Breast epithelium (tissue), 3 donors: ENCODE data around the gene PSMD1.

Source experiments
- POLR2A ChIP-seq: fragments of 450-650 bp; IDR thresholded peaks from one replicate; pipeline ENCODE4 v1.6.1; 2016; ENCODE audit warnings: antibody characterized with exemption, mild to moderate bottlenecking, moderate library complexity
- TF ChIP-seq, protein P1 (sequence below), 3 donors: fragments of 450-650 bp; IDR thresholded peaks; one replicate each; pipeline ENCODE4 v1.5.1; 2016 to 2017; ENCODE audit warnings: antibody characterized with exemption in 3 of 3, mild to moderate bottlenecking in 3 of 3, moderate library complexity in 3 of 3

DNA sequence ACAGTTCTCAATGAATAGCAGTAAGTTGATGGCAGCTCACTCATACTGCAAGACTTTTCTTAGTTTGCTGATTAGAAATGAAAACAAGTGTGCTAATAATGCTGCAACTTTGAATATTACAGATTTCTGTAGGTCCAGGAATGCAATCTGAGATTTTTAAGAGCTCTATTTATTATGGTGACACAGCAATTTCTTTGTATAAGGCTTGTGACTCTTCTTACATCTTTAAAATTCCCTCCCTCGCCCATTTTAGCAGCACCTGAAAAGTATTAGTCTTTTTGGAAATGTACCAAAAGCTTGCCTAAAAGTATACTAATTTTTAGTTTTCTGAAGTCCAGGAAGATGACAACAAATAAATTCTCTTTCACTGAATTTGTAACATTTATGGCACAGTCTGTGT is 72.5 kb downstream of the PSMD1 start:
- TF ChIP-seq, protein P1, sequence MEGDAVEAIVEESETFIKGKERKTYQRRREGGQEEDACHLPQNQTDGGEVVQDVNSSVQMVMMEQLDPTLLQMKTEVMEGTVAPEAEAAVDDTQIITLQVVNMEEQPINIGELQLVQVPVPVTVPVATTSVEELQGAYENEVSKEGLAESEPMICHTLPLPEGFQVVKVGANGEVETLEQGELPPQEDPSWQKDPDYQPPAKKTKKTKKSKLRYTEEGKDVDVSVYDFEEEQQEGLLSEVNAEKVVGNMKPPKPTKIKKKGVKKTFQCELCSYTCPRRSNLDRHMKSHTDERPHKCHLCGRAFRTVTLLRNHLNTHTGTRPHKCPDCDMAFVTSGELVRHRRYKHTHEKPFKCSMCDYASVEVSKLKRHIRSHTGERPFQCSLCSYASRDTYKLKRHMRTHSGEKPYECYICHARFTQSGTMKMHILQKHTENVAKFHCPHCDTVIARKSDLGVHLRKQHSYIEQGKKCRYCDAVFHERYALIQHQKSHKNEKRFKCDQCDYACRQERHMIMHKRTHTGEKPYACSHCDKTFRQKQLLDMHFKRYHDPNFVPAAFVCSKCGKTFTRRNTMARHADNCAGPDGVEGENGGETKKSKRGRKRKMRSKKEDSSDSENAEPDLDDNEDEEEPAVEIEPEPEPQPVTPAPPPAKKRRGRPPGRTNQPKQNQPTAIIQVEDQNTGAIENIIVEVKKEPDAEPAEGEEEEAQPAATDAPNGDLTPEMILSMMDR (IDR thresholded peaks at IDR 0.05) = no peak
- no peak for TF ChIP-seq POLR2A
